ENCODE data around the gene ARHGAP40.

ARHGAP40 gene

GRCh38 chr20:38652995-38653394, 51.4 kb downstream of the ARHGAP40 start:
- no peak for DNase-seq

GRCh38 chr20:38657390-38657789, 55.8 kb downstream of the ARHGAP40 start:
- no peak for DNase-seq

DNA sequence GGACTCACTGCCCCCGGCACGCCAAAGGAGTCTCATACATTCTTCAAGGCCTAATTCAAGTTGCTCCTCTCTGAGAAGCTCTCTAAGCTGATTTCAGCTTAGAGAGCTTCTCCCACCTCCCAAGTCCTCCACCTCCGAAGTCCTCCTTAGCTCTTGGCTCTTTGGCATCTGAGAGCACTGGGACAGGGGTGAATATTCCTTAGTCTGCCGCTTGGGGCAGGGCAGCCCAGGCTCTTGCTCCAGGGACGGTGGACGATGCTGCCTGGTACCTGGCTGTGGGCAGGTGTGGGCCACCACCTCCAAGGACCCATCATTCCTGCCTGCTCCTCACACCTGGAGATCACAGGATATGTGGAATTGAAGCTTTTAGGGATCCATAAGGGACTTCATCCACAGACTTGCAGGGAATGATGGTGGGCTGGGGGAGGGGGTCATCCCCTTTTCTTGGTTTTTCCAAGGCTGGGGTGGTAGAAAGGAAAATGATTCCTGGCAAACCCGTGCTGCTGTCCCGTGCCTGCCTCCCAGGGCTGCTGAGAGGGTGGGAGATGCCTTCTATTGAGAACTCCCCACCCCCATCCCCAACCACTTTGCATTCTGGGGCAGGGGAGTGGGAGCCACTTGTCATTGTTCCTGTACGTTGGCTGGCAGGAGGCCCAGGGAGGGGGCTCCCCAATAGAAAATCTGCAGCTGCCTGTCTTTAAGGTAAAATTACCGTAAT, 57.4 kb downstream of the ARHGAP40 start:
- peak in 1 of 2 experiments; percentile 26 for DNase-seq

DNA sequence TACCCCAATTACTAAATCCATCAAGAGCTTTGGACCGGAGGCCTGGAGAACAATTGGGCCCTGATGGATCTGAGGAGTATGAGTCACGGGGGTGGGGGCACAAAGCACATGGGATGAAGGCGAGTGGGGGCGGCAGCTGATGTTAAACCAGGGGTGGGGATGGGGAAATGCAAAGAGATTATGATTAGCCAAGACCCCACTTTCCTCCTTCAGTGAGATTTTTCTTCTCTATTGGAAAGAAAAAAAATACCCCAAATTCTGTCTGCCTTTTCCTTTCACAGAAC, 57.9 kb downstream of the ARHGAP40 start:
- DNase-seq, result no peak

- DNase-seq, result no peak
Observed at GRCh38 chr20:38660429-38660828, 58.8 kb downstream of the ARHGAP40 start.

- DNase-seq, result no peak
Observed at GRCh38 chr20:38663660-38664059, 62.1 kb downstream of the ARHGAP40 start.

- DNase-seq, result no peak
Observed at GRCh38 chr20:38664284-38664683, 62.7 kb downstream of the ARHGAP40 start.

DNA sequence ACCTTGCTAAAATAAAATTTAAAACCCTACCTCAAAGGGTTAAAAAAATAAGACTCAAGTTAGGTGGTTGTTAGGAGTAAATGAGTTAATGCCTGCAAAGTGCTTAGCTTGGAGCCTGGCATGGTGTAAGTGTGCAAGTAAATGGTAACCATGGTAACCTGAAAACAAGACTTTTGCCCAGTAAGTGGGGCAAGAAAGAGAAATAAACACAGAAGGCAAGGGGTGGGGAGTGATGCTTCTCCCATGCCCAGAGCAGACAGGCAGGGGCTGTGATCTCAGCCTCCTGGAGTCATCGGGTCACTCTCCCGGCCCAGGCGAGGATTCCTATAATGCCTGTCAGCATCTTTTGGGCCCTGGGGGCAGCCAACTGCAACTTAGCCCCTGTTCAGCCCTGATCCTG, 63.5 kb downstream of the ARHGAP40 start:
- no peak for DNase-seq

DNA sequence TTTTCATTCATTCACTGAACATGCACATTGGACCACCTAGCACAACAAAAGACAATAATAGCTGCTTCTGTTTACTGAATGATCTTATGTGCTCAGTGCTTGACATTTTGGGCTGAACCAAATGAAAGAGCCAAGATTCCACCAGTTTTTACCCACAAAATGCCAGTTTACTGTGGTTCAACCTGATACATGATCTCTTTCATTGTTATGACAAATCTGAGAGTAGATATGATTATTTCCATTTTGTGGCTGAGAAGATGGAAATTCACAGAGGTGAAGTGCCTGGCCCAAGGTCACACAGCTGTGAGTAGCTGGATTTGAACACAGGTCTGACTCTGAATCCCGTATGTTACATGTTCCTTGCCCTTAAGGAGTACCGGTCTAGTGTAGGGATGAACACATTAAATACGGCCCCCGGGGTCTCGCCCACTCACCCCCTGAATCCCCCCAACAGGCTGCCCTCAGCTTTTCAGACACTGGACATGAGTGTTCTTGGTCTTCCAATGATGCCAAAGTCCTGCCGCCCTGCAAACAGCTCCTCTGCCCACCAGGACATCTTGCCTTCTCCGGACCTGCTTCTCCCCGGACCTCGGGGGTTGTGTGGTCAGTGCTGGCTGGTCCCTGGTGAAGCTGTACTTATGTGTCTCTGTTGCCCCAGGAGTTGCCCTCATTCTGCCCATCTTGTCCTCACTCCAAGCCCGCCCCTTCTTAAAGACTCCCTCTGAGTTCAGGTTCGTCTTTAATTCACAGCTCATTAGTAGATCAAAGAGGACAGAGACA, 64.1 kb downstream of the ARHGAP40 start:
- no peak for DNase-seq

- no peak for DNase-seq
Observed at GRCh38 chr20:38667417-38667956, 65.9 kb downstream of the ARHGAP40 start.

DNA sequence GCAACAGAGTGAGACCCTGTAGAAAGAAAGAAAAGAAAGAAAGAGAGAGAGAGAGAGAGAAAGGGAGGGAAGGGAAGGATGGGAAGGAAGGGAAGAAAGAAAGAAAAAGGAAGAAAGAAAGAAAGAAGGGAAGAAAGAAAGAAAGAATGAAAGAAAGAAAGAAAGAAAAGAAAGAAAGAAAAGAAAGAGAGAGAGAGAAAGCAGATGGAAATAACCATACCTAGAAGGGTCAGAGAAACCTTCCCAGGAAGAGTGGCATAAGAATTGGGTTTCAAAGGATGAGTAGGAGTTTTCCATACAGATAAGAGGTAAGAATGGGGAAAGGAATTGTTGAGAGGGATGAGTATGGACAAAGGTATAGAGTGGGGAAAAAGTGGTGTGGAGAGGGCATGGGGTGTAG, 68.1 kb downstream of the ARHGAP40 start:
- no peak for DNase-seq

- DNase-seq, result no peak
Observed at GRCh38 chr20:38670786-38671185, 69.2 kb downstream of the ARHGAP40 start.

DNA sequence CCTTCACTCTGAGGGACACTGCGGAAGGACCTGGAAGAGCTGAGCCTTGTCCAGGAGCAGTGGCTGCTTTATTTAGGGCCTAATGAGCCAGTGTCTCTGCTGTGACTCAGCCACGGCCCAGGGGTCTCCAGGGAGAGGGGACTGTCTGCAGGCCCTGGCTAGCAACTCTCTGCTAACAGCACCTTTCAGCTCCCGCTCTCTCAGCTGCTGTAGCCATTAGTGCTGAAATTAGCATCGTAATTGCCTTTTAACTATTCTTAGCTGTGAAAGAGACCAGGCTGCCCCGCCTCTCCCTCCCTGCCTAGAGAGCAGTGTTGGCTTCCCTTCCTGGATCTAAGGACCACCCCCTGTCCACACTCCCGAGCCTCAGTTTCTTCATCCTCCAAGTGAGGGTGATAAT, 69.6 kb downstream of the ARHGAP40 start:
- no peak for DNase-seq

DNA sequence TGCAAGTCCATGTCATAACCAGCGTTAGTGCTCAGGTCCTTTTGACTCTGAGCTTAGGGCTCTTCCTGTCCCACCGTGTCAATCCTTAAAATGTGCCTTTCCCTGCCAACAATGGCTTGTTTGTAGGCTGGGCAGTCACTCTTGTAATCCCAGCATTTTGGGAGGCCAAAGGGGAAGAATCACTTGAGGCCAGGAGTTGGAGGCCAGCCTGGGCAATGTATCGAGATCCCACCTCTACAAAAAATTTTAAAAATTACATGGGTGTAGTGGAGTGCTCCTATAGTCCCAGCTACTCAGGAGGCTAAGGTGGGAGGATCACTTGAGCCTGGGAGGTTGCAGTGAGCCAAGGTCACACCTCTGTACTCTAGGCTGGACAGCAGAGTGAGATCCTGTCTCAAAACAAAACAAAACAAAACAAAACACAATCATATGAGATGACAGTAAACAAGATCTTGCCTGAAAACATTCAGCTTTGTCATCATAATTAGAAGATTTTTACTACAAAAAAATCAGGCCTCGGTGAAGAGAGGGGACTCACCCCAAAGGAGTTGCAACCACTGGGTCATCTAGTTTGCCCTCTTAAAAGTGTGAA, 70.2 kb downstream of the ARHGAP40 start:
- DNase-seq, result no peak

DNA sequence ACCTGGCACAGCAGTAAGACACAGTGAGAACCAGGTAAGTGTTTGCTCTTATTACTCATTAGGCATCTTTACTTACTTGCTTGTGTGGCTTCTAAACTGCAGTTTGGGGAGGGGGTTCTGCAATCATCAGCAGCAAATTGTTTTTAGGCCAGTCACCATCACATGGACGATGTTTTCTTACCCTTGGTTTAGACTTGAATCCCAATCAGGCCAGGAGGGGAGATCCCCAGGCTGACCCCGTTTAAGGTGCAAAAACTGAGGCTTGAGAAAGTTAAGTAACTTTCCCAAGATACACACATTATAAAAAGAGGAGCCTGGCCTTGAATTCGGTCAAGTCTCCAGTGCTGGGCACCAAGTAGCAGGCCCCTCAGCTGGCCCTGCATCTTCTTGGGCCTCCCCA, 70.9 kb downstream of the ARHGAP40 start:
- no peak for DNase-seq

GRCh38 chr20:38673261-38673660, 71.7 kb downstream of the ARHGAP40 start:
- no peak for DNase-seq

DNA sequence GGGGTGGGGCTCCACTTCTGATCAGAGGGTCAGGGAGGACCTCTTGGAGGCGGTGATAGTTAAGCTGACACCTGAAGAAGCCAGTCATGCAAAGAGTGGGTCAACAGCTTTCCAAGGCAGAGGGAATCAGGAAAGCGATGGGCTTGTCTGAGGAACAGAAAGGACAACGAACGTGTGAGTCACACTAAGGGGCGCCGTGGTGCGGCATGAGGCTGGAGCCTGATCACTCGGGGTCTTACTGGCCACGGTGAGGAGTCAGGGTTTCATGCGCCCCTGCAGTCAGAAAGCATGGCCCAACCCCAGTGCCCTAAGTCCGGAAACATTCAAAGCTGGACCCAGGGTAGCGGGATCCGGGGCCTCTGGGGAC, 72.1 kb downstream of the ARHGAP40 start:
- DNase-seq, result no peak

DNA sequence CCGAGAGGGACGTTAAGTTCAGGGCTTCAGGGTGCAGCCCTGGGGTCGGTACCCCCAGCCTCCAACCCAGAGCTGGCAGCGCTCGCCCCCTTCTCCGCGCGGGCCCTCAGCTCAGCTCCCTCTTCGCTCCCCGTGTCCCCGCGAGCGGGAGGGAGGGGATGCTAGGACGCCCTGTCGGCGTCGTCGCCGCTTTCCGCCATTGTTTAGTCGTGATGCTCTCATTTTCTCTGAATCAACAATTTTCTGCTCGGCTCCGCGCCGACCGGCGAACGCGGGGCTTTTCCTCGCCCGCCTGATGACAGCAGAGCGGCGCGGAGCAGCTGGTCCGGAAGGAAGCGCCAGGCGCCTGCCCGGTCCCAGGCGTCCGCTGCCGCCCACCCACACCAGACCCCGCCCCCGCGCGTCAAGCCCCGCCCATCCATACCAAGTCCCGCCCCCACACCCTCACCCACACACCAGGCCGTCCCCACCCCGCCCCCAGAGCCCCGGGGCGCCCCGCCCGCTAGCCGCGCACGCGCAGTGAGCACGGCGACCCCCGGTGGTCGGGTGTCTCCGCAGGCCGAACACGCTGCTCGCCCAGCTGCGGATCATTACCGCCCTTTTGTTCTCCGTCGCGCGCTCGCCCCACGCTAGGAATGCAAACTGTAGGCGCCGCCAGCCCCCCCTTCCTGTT, 72.6 kb downstream of the ARHGAP40 start:
- peak in 1 of 2 experiments; percentile 22 for DNase-seq

DNA sequence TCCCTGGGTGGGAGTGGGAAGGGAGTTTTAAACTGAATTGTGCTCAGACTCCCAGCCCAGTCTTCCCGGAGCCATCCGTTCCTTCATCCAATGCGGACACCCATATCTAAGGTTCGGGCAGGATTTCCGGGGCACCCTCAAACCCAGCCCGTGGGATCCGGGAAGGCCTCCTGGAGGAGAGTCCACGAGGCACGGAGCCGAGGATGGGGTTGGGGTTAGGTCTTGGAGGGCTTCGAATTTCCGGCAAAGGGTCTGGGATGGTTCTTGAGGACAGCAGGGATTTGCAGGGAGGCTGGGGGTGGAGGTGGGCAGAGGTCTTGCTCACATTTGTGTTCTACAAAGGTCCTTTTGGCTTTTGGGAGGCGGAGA, 73.1 kb downstream of the ARHGAP40 start:
- no peak for DNase-seq

DNA sequence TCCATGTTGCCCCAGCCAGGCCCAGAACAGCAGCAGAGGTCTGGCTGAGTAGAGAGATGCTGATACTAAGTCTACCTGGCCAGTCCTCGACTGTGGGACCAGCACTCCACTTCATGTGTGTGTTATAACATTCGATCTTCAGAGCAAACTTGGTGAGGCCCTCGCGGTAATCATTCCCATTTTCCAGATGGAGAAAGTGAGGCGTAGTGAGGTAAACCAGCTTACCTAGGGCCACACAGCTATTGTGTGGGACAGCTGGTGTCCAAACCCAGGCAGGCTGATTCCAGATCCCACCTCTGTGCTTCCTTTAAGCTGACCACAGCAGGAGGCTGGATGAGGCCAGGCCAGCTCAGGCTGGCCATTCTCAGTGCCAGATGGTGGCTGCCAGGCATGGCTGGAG, 75.0 kb downstream of the ARHGAP40 start:
- DNase-seq, result no peak

DNA sequence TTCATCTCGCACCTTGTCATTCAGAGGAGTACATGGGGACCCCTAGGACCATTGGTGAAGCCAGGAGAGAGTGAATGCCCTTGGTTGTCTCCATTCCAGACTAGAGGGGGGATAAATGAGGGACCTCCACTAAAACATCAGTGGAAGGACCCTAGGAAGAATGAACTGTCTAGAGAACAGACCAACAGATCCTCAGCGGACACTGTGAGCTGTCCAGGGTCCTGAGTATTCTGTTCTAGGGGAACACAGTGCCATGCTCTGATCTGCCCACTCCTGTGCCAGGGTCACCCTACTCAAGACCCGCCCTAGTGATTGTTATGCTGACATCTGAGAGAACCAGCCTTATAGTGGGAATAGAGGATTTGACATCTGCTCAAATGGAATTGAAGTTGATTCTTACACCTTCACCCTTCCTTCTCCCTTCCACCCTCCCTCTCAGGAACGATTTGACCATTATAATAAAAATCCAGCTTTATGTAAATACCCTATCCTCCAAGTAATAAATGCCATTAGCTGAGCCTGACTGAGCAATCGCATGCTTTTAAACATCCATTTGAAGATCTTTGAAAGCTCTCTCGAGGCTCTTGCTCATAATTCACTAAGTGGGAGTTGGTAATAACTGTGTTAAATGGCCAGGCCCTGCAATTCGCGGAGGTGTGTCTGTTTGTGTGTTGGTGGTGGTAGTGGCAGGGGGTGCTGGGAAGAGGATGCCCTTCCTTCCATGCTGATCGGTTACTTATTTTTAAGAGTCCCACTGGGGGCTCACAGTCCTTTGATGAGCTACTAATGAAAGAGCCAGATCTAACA, 79.1 kb downstream of the ARHGAP40 start:
- DNase-seq, result peak; percentile 8 to 17

DNA sequence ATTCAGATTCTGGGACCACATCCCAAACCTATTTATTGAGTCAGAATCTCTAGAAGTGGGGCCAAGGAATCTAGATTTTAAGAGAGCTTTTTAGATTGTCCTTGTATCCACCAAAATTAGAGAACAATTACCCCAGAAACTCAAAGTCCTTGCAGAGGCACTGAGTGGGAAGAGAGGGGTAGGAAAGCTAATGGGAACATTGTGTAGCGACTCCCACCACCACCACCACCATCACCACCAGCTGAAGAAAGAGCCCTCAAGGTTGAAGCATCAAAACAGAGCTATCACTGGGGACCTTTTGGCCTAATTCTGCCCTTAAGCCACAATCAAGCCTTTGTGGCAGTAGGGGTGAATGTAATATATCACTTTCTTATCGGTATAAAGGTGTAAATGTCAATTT, 83.7 kb downstream of the ARHGAP40 start:
- DNase-seq, result no peak
